ENCODE results near the gene C9orf78. TPM values are rescaled to one million over a fixed set of nuclear protein-coding genes. Genes with fewer than 3 reads are reported as not detected.

C9orf78 gene
- total and polyA plus RNA-seq, 9 of the 15 experiments (the other 6 are each of a cell fraction or from before 2014, with no cell fraction given): 94.6 to 266 (median 202) TPM

DNA sequence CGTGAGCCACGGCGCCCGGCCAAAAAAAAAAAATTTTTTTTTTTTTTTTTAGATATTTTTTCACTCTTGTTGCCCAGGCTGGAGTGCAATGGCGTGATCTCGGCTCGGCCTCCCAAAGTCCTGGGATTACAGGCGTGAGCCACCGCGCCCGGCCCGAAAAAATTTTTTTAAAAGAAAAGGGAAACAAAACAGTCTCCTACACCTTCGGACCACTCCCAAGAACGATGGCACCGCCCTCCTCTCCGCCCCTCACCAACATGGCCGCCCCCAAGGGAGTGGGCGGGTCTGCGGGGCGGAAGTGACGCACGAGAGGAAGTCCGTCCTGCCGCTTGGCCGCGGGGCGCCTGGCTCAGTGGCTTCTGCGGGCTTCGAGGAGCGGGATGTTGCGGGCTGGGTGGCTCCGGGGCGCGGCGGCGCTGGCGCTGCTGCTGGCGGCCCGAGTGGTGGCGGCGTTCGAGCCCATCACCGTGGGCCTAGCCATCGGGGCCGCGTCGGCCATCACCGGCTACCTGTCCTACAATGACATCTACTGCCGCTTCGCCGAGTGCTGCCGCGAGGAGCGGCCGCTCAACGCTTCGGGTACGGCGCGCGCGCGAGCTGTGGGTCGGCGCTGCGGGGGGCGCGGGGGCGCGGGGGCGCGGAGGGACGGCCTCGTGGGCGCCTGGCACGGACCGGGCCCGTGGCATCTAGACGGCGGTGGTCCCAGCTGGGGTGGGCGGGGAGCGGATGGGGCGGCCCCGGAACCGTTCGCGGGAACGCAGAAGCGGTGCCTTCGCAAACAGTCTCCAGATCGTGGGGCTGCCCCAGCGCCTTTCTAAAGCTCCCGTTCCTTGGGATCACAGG lies 32.0 kb downstream of the C9orf78 start, which contains the start of gene TOR1B (continued):
- TF ChIP-seq SMARCC2 (IDR thresholded peaks at IDR 0.05; ENCODE audit: low read depth): no peak
- no peak for TF ChIP-seq EZH2 (IDR thresholded peaks at IDR 0.05; ENCODE audit: borderline replicate concordance, low read depth, low read length)
- TF ChIP-seq TAF1 (IDR thresholded peaks at IDR 0.05; ENCODE audit: control insufficient read depth, extremely low read depth, insufficient read depth, low read length, severe bottlenecking): peak; percentile 88
- TF ChIP-seq, protein P1, sequence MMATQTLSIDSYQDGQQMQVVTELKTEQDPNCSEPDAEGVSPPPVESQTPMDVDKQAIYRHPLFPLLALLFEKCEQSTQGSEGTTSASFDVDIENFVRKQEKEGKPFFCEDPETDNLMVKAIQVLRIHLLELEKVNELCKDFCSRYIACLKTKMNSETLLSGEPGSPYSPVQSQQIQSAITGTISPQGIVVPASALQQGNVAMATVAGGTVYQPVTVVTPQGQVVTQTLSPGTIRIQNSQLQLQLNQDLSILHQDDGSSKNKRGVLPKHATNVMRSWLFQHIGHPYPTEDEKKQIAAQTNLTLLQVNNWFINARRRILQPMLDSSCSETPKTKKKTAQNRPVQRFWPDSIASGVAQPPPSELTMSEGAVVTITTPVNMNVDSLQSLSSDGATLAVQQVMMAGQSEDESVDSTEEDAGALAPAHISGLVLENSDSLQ (IDR thresholded peaks at IDR 0.05): peak; percentile 50; the same call in 1 of the 2 replicates
- peak; percentile 80 for TF ChIP-seq ZFX (CRISPR knock-in tag; IDR thresholded peaks at IDR 0.05)
- TF ChIP-seq, protein P2, sequence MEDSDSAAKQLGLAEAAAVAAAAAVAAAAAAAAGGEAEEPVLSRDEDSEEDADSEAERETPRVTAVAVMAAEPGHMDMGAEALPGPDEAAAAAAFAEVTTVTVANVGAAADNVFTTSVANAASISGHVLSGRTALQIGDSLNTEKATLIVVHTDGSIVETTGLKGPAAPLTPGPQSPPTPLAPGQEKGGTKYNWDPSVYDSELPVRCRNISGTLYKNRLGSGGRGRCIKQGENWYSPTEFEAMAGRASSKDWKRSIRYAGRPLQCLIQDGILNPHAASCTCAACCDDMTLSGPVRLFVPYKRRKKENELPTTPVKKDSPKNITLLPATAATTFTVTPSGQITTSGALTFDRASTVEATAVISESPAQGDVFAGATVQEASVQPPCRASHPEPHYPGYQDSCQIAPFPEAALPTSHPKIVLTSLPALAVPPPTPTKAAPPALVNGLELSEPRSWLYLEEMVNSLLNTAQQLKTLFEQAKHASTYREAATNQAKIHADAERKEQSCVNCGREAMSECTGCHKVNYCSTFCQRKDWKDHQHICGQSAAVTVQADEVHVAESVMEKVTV (CRISPR knock-in tag; IDR thresholded peaks at IDR 0.05): no peak
- TF ChIP-seq ZKSCAN3 (CRISPR knock-in tag; IDR thresholded peaks at IDR 0.05): no peak
- 0 out of 2 replicates have a peak, but pooled peaks have one; percentile 20 for TF ChIP-seq XRCC5 (IDR thresholded peaks at IDR 0.05; ENCODE audit: low read depth, low read length)
- TF ChIP-seq SAFB (IDR thresholded peaks at IDR 0.05; ENCODE audit: borderline replicate concordance, low read depth, low read length): 0 out of 2 replicates have a peak, but pooled peaks have one; percentile 29
- TF ChIP-seq TBP (optimal IDR thresholded peaks at IDR 0.05; ENCODE audit: low read depth, low read length): peak; percentile 91
- peak; percentile 84 for TF ChIP-seq SIN3B (IDR thresholded peaks at IDR 0.05; ENCODE audit: low read depth)
- no peak for TF ChIP-seq POLR3A (IDR thresholded peaks at IDR 0.05; ENCODE audit: borderline replicate concordance, extremely low read depth, insufficient read depth, insufficient read length)
- TF ChIP-seq ZNF699 (CRISPR knock-in tag; IDR thresholded peaks at IDR 0.05; ENCODE audit: insufficient replicate concordance): no peak
- TF ChIP-seq PHTF2 (CRISPR knock-in tag; IDR thresholded peaks at IDR 0.05): no peak
- no peak for TF ChIP-seq SETDB1 (IDR thresholded peaks at IDR 0.05; ENCODE audit: low read length)
- no peak for TF ChIP-seq HMG20B (CRISPR knock-in tag; IDR thresholded peaks at IDR 0.05)
- TF ChIP-seq, protein P3, sequence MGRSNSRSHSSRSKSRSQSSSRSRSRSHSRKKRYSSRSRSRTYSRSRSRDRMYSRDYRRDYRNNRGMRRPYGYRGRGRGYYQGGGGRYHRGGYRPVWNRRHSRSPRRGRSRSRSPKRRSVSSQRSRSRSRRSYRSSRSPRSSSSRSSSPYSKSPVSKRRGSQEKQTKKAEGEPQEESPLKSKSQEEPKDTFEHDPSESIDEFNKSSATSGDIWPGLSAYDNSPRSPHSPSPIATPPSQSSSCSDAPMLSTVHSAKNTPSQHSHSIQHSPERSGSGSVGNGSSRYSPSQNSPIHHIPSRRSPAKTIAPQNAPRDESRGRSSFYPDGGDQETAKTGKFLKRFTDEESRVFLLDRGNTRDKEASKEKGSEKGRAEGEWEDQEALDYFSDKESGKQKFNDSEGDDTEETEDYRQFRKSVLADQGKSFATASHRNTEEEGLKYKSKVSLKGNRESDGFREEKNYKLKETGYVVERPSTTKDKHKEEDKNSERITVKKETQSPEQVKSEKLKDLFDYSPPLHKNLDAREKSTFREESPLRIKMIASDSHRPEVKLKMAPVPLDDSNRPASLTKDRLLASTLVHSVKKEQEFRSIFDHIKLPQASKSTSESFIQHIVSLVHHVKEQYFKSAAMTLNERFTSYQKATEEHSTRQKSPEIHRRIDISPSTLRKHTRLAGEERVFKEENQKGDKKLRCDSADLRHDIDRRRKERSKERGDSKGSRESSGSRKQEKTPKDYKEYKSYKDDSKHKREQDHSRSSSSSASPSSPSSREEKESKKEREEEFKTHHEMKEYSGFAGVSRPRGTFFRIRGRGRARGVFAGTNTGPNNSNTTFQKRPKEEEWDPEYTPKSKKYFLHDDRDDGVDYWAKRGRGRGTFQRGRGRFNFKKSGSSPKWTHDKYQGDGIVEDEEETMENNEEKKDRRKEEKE (IDR thresholded peaks at IDR 0.05; ENCODE audit: borderline replicate concordance in 1 of 2, control insufficient read depth in 1 of 2, low read depth in 2 of 2, low read length in 1 of 2): peak in 1 of 2 experiments; percentile 60; a peak in 1 of 4 replicates
